Type B pancreatic cell (in vitro differentiated cells): Measurements from ENCODE around the gene HYAL1. TPM values are rescaled to one million over a fixed set of nuclear protein-coding genes. Genes with fewer than 3 reads are reported as not detected.
"Not testable (repeated sequence)": the region's sequence is repeated elsewhere in the genome, so short reads cannot be mapped to it uniquely, and the experiment has no call there.

Source experiments
- DNase-seq: peaks from one replicate; pipeline ENCODE4 v3.0.0; 2021; ENCODE audit warnings: mixed read lengths; ENCODE audit not compliant: unreplicated experiment; ENCODE audit errors: extremely low spot score
- H3K27ac Mint-ChIP-seq: 2 replicates; pipeline ENCODE4 v1.8.0; 2021; ENCODE audit warnings: mild to moderate bottlenecking, mixed read lengths
- H3K27me3 Mint-ChIP-seq: 2 replicates; pipeline ENCODE4 v1.8.0; 2021; ENCODE audit warnings: mixed read lengths
- H3K36me3 Mint-ChIP-seq: 2 replicates; pipeline ENCODE4 v1.8.0; 2021; ENCODE audit warnings: mixed read lengths
- H3K4me1 Mint-ChIP-seq: one replicate; pipeline ENCODE4 v1.8.0; 2021; ENCODE audit warnings: mixed read lengths; ENCODE audit not compliant: unreplicated experiment
- H3K4me3 Mint-ChIP-seq: 2 replicates; pipeline ENCODE4 v1.8.0; 2021; ENCODE audit warnings: mild to moderate bottlenecking, mixed read lengths
- H3K9me3 Mint-ChIP-seq: 2 replicates; pipeline ENCODE4 v1.8.0; 2021; ENCODE audit warnings: mixed read lengths
- CTCF ChIP-seq: fragments of 200-600 bp; sonication (generic); conservative IDR thresholded peaks from 2 replicates; pipeline ENCODE4 v1.5.0; 2021; ENCODE audit warnings: antibody characterized with exemption, mild to moderate bottlenecking
- total RNA-seq: library from RNA; stranded (reverse); gene quantifications from 2 replicates; pipeline ENCODE4 v1.2.1, GENCODE V29; 2021; ENCODE audit warnings: low replicate concordance

Gene HYAL1
- total RNA-seq, 1 donor from 2014 or later: 3.7 TPM

- no peaks in the 10 kb centered on the region for H3K36me3 Mint-ChIP-seq
- peak overlapping the region; percentile 73 for H3K27ac Mint-ChIP-seq
- H3K27me3 Mint-ChIP-seq: no peaks in the 10 kb centered on the region
- peaks cover 28% of the 10 kb centered on the region for H3K4me1 Mint-ChIP-seq
- no peaks in the 10 kb centered on the region for H3K9me3 Mint-ChIP-seq
- no peak for DNase-seq
- no peak for TF ChIP-seq CTCF
- H3K4me3 Mint-ChIP-seq: no peak overlapping the region
Measured at GRCh38 chr3:50262778-50263177, 40.6 kb downstream of the HYAL1 start.

GRCh38 chr3:50262200-50262599 lies 41.2 kb downstream of the HYAL1 start:
- H3K36me3 Mint-ChIP-seq, H3K27me3 Mint-ChIP-seq, H3K9me3 Mint-ChIP-seq, DNase-seq, H3K4me3 Mint-ChIP-seq: not testable (repeated sequence)
- Mint-ChIP-seq H3K27ac (peak overlapping the region; percentile 91), H3K4me1 (peaks cover 31% of the 10 kb centered on the region)

- Mint-ChIP-seq H3K9me3 (no peaks in the 10 kb centered on the region), H3K4me1 (peaks cover 30% of the 10 kb centered on the region), H3K4me3 (peak overlapping the region; percentile 70), H3K27ac (peak overlapping the region; percentile 91), H3K36me3 (peaks cover 4% of the 10 kb centered on the region), H3K27me3 (no peaks in the 10 kb centered on the region)
- no peak for TF ChIP-seq CTCF
- DNase-seq: no peak
Measured at GRCh38 chr3:50261505-50261904, 41.9 kb downstream of the HYAL1 start.

- TF ChIP-seq CTCF: no peak
- H3K36me3 Mint-ChIP-seq: peaks cover 4% of the 10 kb centered on the region
- H3K27me3 Mint-ChIP-seq: no peaks in the 10 kb centered on the region
- H3K27ac Mint-ChIP-seq: peak overlapping the region; percentile 91
- DNase-seq: no peak
- peaks cover 27% of the 10 kb centered on the region for H3K4me1 Mint-ChIP-seq
- peak overlapping the region; percentile 70 for H3K4me3 Mint-ChIP-seq
- H3K9me3 Mint-ChIP-seq: no peaks in the 10 kb centered on the region
Measured at GRCh38 chr3:50260942-50261441, 42.4 kb downstream of the HYAL1 start.

- no peaks in the 10 kb centered on the region for H3K9me3 Mint-ChIP-seq
- H3K4me3 Mint-ChIP-seq: peak overlapping the region; percentile 80
- TF ChIP-seq CTCF: peak; percentile 99
- H3K36me3 Mint-ChIP-seq: peaks cover 4% of the 10 kb centered on the region
- no peaks in the 10 kb centered on the region for H3K27me3 Mint-ChIP-seq
- H3K4me1 Mint-ChIP-seq: peaks cover 23% of the 10 kb centered on the region
- peak overlapping the region; percentile 91 for H3K27ac Mint-ChIP-seq
- peak; percentile 97 for DNase-seq
Measured at GRCh38 chr3:50260027-50260941, 43.1 kb downstream of the HYAL1 start.

- H3K36me3 Mint-ChIP-seq: peaks cover 4% of the 10 kb centered on the region
- peak overlapping the region; percentile 80 for H3K4me3 Mint-ChIP-seq
- H3K27me3 Mint-ChIP-seq: no peaks in the 10 kb centered on the region
- no peak for TF ChIP-seq CTCF
- no peak for DNase-seq
- H3K9me3 Mint-ChIP-seq: no peaks in the 10 kb centered on the region
- peak overlapping the region; percentile 90 for H3K27ac Mint-ChIP-seq
- H3K4me1 Mint-ChIP-seq: peaks cover 19% of the 10 kb centered on the region
Measured at GRCh38 chr3:50259432-50260026, 43.8 kb downstream of the HYAL1 start.
